GM18861 (cell line): ENCODE data around the gene SFPQ.
"Not testable (repeated sequence)": the region's sequence is repeated elsewhere in the genome, so short reads cannot be mapped to it uniquely, and the experiment has no call there.

Source experiments
- ATAC-seq: cut with Tn5 transposase; IDR thresholded peaks from one replicate; pipeline ENCODE4 v1.9.1; 2021; ENCODE audit not compliant: unreplicated experiment

SFPQ gene

DNA sequence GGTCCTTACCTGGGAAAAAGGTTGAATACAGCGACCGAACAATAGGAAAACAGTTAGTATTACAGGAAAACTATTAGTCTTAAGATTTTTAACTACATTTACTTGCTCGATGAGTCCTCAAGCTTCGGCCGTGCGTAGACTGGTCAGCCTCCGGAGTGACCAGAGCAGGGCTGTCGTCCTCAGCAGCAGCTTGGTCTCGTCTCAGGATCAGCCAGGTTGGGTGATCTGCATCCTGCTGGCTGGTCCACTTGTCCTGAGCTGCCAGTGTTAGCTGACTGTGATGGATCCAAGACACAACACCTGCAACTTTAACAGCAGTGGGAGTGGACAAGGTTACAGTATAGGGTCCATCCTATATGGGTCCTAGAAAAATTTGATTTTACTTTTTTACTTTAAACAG, 50.2 kb downstream of the SFPQ start:
- not testable (repeated sequence) for ATAC-seq

DNA sequence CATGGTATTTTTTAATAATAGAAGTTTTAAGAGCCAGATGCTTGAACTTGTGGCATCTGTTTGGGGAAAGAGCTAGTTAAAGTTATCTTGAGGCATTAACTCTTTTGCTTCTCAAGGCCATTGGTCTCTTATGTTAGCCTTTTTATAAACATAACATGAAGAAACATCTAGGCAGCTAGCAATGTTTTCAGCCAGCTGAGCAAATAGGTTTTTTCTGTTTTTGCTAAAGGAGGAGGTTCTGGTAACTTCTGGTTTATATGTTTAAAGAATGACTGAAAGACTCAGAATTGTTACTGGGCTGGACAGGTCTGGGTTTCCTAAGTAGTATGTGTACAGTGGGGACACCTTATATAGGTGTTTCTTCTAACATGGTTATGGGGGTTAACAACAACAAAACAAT, 50.7 kb downstream of the SFPQ start:
- ATAC-seq: not testable (repeated sequence)

DNA sequence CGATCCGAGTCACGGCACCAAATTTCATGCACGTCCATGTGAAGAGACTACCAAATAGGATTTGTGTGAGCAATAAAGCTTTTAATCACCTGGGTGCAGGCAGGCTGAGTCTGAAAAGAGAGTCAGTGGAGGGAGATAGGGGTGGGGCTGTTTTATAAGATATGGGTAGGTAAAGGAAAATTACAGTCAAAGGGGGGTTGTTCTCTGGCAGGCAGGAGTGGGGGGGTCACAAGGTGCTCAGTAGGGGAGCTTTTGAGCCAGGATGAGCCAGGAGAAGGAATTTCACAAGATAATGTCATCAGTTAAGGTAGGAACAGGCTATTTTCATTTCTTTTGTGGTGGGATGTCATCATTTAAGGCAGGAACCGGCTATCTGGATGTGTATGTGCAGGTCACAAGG, 55.4 kb downstream of the SFPQ start:
- ATAC-seq: not testable (repeated sequence)

DNA sequence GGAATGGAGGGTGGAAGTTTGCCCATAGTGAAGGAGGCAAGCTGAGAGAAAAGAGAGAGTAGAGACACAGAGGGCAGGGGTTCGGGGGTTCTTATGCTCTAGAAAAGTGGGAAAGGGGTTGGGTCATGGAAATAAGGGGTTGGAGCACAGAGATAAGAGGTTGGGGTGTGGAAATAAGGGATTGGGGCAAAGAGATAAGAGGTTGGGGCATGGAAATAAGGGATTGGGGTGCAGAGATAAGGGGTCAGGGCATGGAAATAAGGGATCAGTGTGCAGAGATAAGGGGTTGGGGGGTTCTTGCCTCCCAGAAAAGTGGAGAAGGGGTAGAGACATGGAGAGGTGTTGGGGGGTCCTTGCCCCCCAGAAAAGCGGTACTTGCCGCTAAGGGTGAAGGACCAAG, 56.2 kb downstream of the SFPQ start:
- ATAC-seq: no peak
